B cell (primary cell): ENCODE measurements around the gene DNAJB12.

ENCODE experiments used
- EZH2 ChIP-seq: IDR thresholded peaks from 2 replicates; pipeline ENCODE4 v1.6.1; 2012; ENCODE audit warnings: borderline replicate concordance, low read depth, mild to moderate bottlenecking, moderate library complexity, low read length; ENCODE audit not compliant: insufficient read depth, poor library complexity, severe bottlenecking
- TF ChIP-seq, protein P1 (sequence below): fragments of 200-600 bp; IDR thresholded peaks from one replicate; pipeline ENCODE4 v1.8.0; 2022; ENCODE audit warnings: antibody characterized with exemption, mild to moderate bottlenecking

DNA sequence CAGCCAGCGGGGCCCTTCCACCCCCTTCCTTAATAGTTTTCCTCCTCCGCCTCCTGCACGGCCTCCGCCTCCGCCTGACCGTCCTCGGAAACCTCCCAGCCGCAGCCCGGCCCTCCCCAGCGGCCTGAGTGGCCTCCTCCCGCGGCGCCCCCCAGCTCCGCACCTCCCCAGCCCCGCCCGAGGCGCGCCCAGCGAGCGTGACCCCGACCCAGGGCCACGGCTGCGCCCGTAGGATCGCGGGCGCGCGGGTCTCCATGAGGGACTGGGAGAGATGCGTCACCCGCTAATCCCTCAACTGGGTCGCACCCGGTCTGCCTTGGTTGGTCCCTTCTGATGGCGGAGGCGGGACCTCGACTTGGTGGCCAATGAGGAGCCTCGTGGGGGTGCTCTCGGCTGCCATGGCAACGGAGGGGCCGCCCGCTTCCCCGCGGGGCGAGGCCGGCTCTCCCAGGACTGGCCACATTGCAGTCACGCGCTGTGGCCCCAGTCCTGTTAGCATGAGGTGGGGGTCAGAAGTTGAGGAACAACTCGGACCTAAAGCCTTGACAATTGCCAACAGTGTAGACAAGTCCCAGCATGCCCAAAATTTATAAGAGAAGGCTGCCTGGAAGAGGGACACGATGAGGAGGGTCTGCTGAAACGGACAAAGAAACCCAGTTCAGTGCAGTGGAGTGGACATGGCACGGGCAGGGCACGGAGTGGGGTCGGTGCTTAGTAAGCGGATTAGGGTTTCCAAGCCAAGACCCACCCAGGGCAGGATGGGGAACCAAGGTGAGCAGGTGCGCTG, 56.7 kb downstream of the DNAJB12 start:
- TF ChIP-seq, protein P1, sequence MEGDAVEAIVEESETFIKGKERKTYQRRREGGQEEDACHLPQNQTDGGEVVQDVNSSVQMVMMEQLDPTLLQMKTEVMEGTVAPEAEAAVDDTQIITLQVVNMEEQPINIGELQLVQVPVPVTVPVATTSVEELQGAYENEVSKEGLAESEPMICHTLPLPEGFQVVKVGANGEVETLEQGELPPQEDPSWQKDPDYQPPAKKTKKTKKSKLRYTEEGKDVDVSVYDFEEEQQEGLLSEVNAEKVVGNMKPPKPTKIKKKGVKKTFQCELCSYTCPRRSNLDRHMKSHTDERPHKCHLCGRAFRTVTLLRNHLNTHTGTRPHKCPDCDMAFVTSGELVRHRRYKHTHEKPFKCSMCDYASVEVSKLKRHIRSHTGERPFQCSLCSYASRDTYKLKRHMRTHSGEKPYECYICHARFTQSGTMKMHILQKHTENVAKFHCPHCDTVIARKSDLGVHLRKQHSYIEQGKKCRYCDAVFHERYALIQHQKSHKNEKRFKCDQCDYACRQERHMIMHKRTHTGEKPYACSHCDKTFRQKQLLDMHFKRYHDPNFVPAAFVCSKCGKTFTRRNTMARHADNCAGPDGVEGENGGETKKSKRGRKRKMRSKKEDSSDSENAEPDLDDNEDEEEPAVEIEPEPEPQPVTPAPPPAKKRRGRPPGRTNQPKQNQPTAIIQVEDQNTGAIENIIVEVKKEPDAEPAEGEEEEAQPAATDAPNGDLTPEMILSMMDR = no peak
- TF ChIP-seq EZH2 = no peak
